SH-SY5Y (cell line): ENCODE data around the gene TAF8.

Source experiments
- GATA2 ChIP-seq: IDR thresholded peaks from 2 replicates; pipeline ENCODE4 v1.6.1; 2011; ENCODE audit warnings: mild to moderate bottlenecking, low read depth, low read length
- GATA3 ChIP-seq: IDR thresholded peaks from 2 replicates; pipeline ENCODE4 v1.6.1; 2011; ENCODE audit warnings: low read depth, mild to moderate bottlenecking, low read length, moderate library complexity

DNA sequence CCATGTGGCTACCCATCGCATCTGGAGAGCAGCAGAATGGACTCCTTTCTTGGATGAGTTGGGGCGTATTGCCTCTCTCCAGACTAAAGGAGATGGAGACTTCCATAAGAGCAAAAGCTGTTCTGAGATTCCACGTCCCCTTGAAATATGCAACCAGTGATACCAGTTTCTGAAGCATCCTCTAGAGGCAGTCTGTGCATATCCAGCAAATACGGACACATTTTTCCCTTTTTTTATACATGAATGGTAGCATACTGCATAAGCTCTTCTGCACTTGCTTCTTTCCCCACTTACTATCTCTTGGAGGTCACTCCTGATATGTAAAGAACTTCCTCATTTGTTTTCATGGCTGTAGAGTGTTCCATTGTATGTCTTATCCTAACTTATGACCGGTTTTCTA lies 34.6 kb downstream of the TAF8 start:
- TF ChIP-seq GATA2 (no peak), GATA3 (no peak)
